Measurements from ENCODE around the gene ADAMTS15. TPM values are rescaled to one million over a fixed set of nuclear protein-coding genes. Genes with fewer than 3 reads are reported as not detected.

Gene ADAMTS15
- total and polyA plus RNA-seq, 2 donors (not counting 3 experiments of a cell fraction or from before 2014, with no cell fraction given) = 0.08 TPM; not detected in 1

DNA sequence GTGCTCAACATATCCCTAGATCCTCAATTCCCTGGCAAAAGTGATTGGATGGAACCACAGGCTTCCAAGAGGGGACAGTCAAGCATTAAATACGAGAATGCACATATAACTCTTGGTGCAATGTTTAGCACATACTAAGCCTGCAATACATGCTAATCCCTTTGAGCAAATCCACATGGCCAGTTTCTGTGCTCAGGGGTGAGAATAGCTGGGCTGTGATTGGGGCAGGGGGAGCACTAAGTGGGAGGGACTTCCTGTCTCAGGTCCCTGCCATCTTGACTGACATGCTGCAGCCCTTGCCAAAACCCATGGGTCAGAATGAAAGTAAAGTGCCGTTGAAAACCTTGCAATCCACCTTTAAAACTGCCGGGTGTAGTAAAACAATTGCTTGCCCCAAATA lies 2.7 kb upstream of the ADAMTS15 start:
- CTCF ChIA-PET = interaction anchor here (1.0 to 2.3 kb wide), 2 partner anchors 315 to 417 kb away, joined by 3 to 8 read pairs; no protein-coding TSS in a partner anchor
- dilution Hi-C loops (cut with MboI; ENCODE audit: extremely low pct_ligation_motif_present, low sequenced_read_pairs) = loop anchor here (25.0 kb wide), 1 partner anchor 417 kb away; no protein-coding TSS in a partner anchor
- intact Hi-C loops (cut with micrococcal nuclease) = no loop called here

More for the DNA sequence above, 2.7 kb upstream of the ADAMTS15 start:
- Histone ChIP-seq H3K9me1 (replicated peaks; ENCODE audit: control insufficient read depth, extremely low read depth, insufficient read depth, low read length) (no peaks in the 10 kb centered on the region), H3K9ac (replicated peaks; ENCODE audit: extremely low read depth, insufficient read depth, low read length) (no peak overlapping the region), H3K27me3 (ENCODE audit: control insufficient read depth in 2 of 2, insufficient read depth in 2 of 2, low read length in 2 of 2) (peaks cover 19 to 21% of the 10 kb centered on the region in 2 experiments), H3K9me3 (replicated peaks; ENCODE audit: control insufficient read depth, insufficient read depth, low read length) (no peaks in the 10 kb centered on the region), H3K4me2 (ENCODE audit: insufficient read depth, low read length) (no peak overlapping the region), H3K4me3 (replicated peaks in 1 of 3; ENCODE audit: insufficient read depth in 1 of 3, low read depth in 1 of 3, low read length in 3 of 3) (no peak overlapping the region), H3K27ac (ENCODE audit: insufficient read depth, low read depth, low read length) (no peak overlapping the region), H3K4me1 (ENCODE audit: control insufficient read depth, extremely low read depth, insufficient read depth, low read length) (no peaks in the 10 kb centered on the region), H4K20me1 (replicated peaks; ENCODE audit: control insufficient read depth, extremely low read depth, insufficient read depth, low read length) (no peaks in the 10 kb centered on the region), H3K79me2 (ENCODE audit: control insufficient read depth, insufficient read depth, low read length) (no peaks in the 10 kb centered on the region), H3K36me3 (ENCODE audit: control insufficient read depth in 2 of 2, extremely low read depth in 1 of 2, insufficient read depth in 2 of 2, low read length in 2 of 2) (no peaks in the 10 kb centered on the region), H2AFZ (ENCODE audit: low read depth, low read length) (no peak overlapping the region)
- BruUV-seq (replicated peaks) = no TSS peak
- no peak for FAIRE-seq
- DNase-seq (ENCODE audit: low read depth, low spot score) = no peak
- POLR2A ChIA-PET = no interaction called here
- TF ChIP-seq EZH2 (IDR thresholded peaks at IDR 0.05; ENCODE audit: borderline replicate concordance, low read depth, low read length, severe bottlenecking) (no peak), MYC (IDR thresholded peaks at IDR 0.05; ENCODE audit: low read depth, low read length) (no peak), POLR2AphosphoS5 (IDR thresholded peaks at IDR 0.05; ENCODE audit: insufficient read depth, low read depth, low read length) (no peak), JUN (IDR thresholded peaks at IDR 0.05; ENCODE audit: borderline replicate concordance, insufficient read depth, insufficient read length, low read depth) (no peak), POLR2A (IDR thresholded peaks at IDR 0.05; ENCODE audit: low read depth, low read length) (no peak), GATA2 (IDR thresholded peaks at IDR 0.05; ENCODE audit: insufficient read depth, insufficient read length, low read depth, low read length) (no peak), FOS (IDR thresholded peaks at IDR 0.05; ENCODE audit: borderline replicate concordance, insufficient read depth, low read length) (no peak)
- TF ChIP-seq, protein P1, sequence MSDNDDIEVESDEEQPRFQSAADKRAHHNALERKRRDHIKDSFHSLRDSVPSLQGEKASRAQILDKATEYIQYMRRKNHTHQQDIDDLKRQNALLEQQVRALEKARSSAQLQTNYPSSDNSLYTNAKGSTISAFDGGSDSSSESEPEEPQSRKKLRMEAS (IDR thresholded peaks at IDR 0.05; ENCODE audit: insufficient read depth, insufficient read length) = no peak
- TF ChIP-seq, protein P2, sequence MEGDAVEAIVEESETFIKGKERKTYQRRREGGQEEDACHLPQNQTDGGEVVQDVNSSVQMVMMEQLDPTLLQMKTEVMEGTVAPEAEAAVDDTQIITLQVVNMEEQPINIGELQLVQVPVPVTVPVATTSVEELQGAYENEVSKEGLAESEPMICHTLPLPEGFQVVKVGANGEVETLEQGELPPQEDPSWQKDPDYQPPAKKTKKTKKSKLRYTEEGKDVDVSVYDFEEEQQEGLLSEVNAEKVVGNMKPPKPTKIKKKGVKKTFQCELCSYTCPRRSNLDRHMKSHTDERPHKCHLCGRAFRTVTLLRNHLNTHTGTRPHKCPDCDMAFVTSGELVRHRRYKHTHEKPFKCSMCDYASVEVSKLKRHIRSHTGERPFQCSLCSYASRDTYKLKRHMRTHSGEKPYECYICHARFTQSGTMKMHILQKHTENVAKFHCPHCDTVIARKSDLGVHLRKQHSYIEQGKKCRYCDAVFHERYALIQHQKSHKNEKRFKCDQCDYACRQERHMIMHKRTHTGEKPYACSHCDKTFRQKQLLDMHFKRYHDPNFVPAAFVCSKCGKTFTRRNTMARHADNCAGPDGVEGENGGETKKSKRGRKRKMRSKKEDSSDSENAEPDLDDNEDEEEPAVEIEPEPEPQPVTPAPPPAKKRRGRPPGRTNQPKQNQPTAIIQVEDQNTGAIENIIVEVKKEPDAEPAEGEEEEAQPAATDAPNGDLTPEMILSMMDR (IDR thresholded peaks at IDR 0.05; ENCODE audit: extremely low read depth in 1 of 2, insufficient read depth in 1 of 2, low read depth in 1 of 2, low read length in 2 of 2) = no peak

All from endothelial cell of umbilical vein (primary cell).